Measurements from ENCODE around the gene SLC12A4. TPM values are rescaled to one million over a fixed set of nuclear protein-coding genes. Genes with fewer than 3 reads are reported as not detected.
"Not testable (repeated sequence)": the region's sequence is repeated elsewhere in the genome, so short reads cannot be mapped to it uniquely, and the experiment has no call there.

Gene SLC12A4
- total RNA-seq, 6 experiments from 2014 or later: 17.2 to 40.0 (median 21.9) TPM

- ATAC-seq (no peak), DNase-seq (no peak)
- 47% methylated on average over 6 of the region's 14 CpGs for WGBS (ENCODE audit: insufficient coverage, low coverage, low lambda C conversion rate, missing lambda C conversion rate)
- H3K9me3 ChIP-seq: no peaks in the 10 kb centered on the region
- no peak overlapping the region for H3K27ac ChIP-seq
- H3K36me3 ChIP-seq: no peaks in the 10 kb centered on the region
- no peak for TF ChIP-seq POLR2A (IDR thresholded peaks at IDR 0.05)
- TF ChIP-seq CTCF (IDR thresholded peaks at IDR 0.05): no peak
- intact Hi-C loops (cut with DNase I): no loop called here
- H3K4me3 ChIP-seq: no peak overlapping the region
- no peaks in the 10 kb centered on the region for H3K27me3 ChIP-seq
- H3K4me1 ChIP-seq: no peaks in the 10 kb centered on the region
These were observed 7.1 kb upstream of the SLC12A4 start for GRCh38 chr16:67975321-67976105.

DNA sequence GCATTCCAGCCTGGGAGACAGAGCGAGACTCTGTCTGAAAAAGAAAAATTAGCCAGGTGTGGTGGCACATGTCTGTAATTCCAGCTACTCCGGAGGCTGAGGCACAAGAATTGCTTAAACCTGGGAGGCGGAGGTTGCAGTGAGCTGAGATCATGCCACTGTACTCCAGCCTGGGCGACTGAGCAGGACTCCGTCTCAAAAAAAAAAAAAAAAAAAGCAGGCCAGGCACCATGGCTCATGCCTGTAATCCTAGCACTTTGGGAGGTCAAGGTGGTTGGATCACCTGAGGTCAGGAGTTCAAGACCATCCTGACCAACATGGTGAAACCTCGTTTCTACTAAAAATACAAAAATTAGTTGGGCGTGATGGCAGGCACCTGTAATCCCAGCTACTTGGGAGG lies 3.8 kb upstream of the SLC12A4 start:
- ATAC-seq; H3K4me3 ChIP-seq; H3K27ac ChIP-seq; H3K4me1 ChIP-seq; DNase-seq; H3K27me3 ChIP-seq; intact Hi-C loops (cut with DNase I); H3K9me3 ChIP-seq; H3K36me3 ChIP-seq: not testable (repeated sequence)
- 64% methylated on average over 2 of the region's 7 CpGs for WGBS (ENCODE audit: insufficient coverage, low coverage, low lambda C conversion rate, missing lambda C conversion rate)

DNA sequence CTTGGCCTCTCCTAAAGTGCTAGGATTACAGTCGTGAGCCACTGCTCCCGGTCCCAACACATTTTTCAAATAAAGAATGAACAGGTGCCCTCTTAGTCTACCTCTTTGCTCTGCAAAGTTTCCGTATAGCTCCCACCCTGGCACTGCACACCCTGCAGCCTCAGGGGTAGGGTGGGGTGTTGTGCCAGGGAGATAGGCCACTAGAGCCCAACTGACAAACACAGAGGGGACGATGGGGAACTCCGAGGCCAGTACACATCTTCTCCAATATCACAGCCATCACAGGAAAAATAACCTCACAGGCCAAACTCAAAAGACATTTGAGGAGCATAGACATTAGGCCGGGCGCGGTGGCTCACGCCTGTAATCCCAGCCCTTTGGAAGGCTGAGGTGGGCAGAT lies 2.7 kb upstream of the SLC12A4 start:
- no peaks in the 10 kb centered on the region for H3K9me3 ChIP-seq
- no peaks in the 10 kb centered on the region for H3K36me3 ChIP-seq
- no peaks in the 10 kb centered on the region for H3K27me3 ChIP-seq
- peaks cover 0 to 13% (median 2%) of the 10 kb centered on the region in 4 donors for H3K4me1 ChIP-seq
- DNase-seq: no peak
- WGBS (ENCODE audit: insufficient coverage, low coverage, low lambda C conversion rate, missing lambda C conversion rate): 91% methylated on average over 9 of the region's 9 CpGs
- TF ChIP-seq POLR2A (IDR thresholded peaks at IDR 0.05): no peak
- ATAC-seq: no peak
- intact Hi-C loops (cut with DNase I): no loop called here
- H3K27ac ChIP-seq: no peak overlapping the region
- H3K4me3 ChIP-seq: no peak overlapping the region

GRCh38 chr16:67969254-67970039 lies 1.0 kb upstream of the SLC12A4 start:
- 46% methylated on average over 29 of the region's 40 CpGs for WGBS (ENCODE audit: insufficient coverage, low coverage, low lambda C conversion rate, missing lambda C conversion rate)
- Histone ChIP-seq H3K9me3 (no peaks in the 10 kb centered on the region), H3K36me3 (no peaks in the 10 kb centered on the region), H3K27ac (peak overlapping the region; percentile 72 to 90 (median 76)), H3K4me3 (peak overlapping the region; percentile 79 to 91 (median 88)), H3K27me3 (no peaks in the 10 kb centered on the region), H3K4me1 (peaks cover 0 to 19% (median 2%) of the 10 kb centered on the region in 4 donors)
- intact Hi-C loops (cut with DNase I): no loop called here
- ATAC-seq (no peak), DNase-seq (no peak)
- TF ChIP-seq POLR2A (IDR thresholded peaks at IDR 0.05): no peak
- no peak for TF ChIP-seq CTCF (IDR thresholded peaks at IDR 0.05)

DNA sequence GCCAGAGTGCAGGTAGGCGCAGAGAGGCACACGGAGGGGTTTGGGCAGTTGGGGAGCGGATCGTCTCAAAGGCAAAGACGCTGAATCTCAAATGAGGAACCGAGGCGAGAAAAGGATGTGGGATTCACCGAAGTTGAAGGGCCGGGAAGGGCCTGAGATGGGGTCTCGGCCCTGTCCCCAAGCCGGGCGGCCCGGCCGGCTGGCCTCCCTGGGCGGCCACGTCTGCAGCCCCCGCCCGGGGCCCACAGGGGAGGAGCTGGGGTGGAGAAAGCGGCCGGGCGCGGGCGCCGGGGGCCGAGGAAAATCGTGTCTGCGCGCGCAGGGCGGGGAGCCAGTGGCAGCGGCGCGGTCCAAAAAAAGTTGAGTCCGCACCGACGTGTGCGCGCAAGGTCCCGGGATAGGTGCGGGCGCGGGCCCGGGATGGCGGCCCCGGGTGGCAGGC lies 458 bp downstream of the SLC12A4 start:
- Histone ChIP-seq H3K27me3 (no peaks in the 10 kb centered on the region), H3K27ac (peak overlapping the region; percentile 72 to 90 (median 76)), H3K4me1 (peaks cover 0 to 19% (median 2%) of the 10 kb centered on the region in 4 donors), H3K4me3 (peak overlapping the region; percentile 79 to 91 (median 88)), H3K36me3 (no peaks in the 10 kb centered on the region), H3K9me3 (no peaks in the 10 kb centered on the region)
- DNase-seq (no peak), ATAC-seq (peak; percentile 11 to 52 (median 26))
- no peak for TF ChIP-seq POLR2A (IDR thresholded peaks at IDR 0.05)
- no peak for TF ChIP-seq CTCF (IDR thresholded peaks at IDR 0.05)
- intact Hi-C loops (cut with DNase I): no loop called here
- WGBS (ENCODE audit: insufficient coverage, low coverage, low lambda C conversion rate, missing lambda C conversion rate): 13% methylated on average over 10 of the region's 45 CpGs

Data from right lobe of liver (tissue), 6 donors.